Upper lobe of right lung (tissue), 1 donor: ENCODE results near the gene LTBP2. TPM values are rescaled to one million over a fixed set of nuclear protein-coding genes. Genes with fewer than 3 reads are reported as not detected.

Experiments
- ATAC-seq: fragments of 200-7000 bp; cut with Tn5 transposase; one replicate; pipeline ENCODE4 v1.9.1; 2020; ENCODE audit warnings: mild to moderate bottlenecking, moderate library complexity
- DNase-seq: peaks from one replicate; pipeline ENCODE4 v3.0.0-alpha.2; 2020
- H3K27ac ChIP-seq: fragments of 200-600 bp; one replicate; pipeline ENCODE4 v1.8.0; 2022
- H3K27me3 ChIP-seq: fragments of 200-600 bp; one replicate; pipeline ENCODE4 v1.8.0; 2022; ENCODE audit warnings: mild to moderate bottlenecking
- H3K36me3 ChIP-seq: fragments of 200-600 bp; one replicate; pipeline ENCODE4 v1.8.0; 2022
- H3K4me1 ChIP-seq: fragments of 200-600 bp; one replicate; pipeline ENCODE4 v1.8.0; 2022
- H3K4me3 ChIP-seq: fragments of 200-600 bp; one replicate; pipeline ENCODE4 v1.8.0; 2022; ENCODE audit warnings: mild to moderate bottlenecking
- H3K9me3 ChIP-seq: fragments of 200-600 bp; one replicate; pipeline ENCODE4 v1.8.0; 2022
- CTCF ChIP-seq: fragments of 200-600 bp; IDR thresholded peaks from one replicate; pipeline ENCODE4 v1.8.0; 2022; ENCODE audit warnings: antibody characterized with exemption
- intact Hi-C: fragments of 100-400 bp; cut with DNase I; formaldehyde crosslinking; loops from one replicate; pipeline ENCODE4 v1.11.0; 2022
- total RNA-seq: library from RNA; stranded (reverse); fragmentation: NEBNext Ultra II Directional; extraction: Animal tissue kit (Norgen Biotek cat#: 25700); gene quantifications from one replicate; pipeline ENCODE4 v1.2.1, GENCODE V29; 2021
- donor health status: DM: no; HTN: yes; CAD: no; lungs with severe emphysema.

Gene LTBP2
- total RNA-seq, 1 donor from 2014 or later = 117 TPM

GRCh38 chr14:74521756-74522155, 90.3 kb downstream of the LTBP2 start:
- Histone ChIP-seq H3K27ac (no peak overlapping the region), H3K9me3 (no peaks in the 10 kb centered on the region), H3K4me3 (no peak overlapping the region), H3K4me1 (peaks cover 7% of the 10 kb centered on the region), H3K27me3 (no peaks in the 10 kb centered on the region), H3K36me3 (no peaks in the 10 kb centered on the region)
- no peak for TF ChIP-seq CTCF
- intact Hi-C loops = no loop called here
- ATAC-seq (no peak), DNase-seq (no peak)

- ATAC-seq (no peak), DNase-seq (peak; percentile 54)
- TF ChIP-seq CTCF = no peak
- Histone ChIP-seq H3K36me3 (no peaks in the 10 kb centered on the region), H3K27me3 (no peaks in the 10 kb centered on the region), H3K27ac (no peak overlapping the region), H3K9me3 (no peaks in the 10 kb centered on the region), H3K4me3 (no peak overlapping the region), H3K4me1 (peaks cover 7% of the 10 kb centered on the region)
- intact Hi-C loops = no loop called here
Measured at GRCh38 chr14:74519316-74520074, 92.5 kb downstream of the LTBP2 start.

- DNase-seq = peak; percentile 34
- TF ChIP-seq CTCF = no peak
- Histone ChIP-seq H3K27ac (no peak overlapping the region), H3K4me3 (no peak overlapping the region), H3K27me3 (no peaks in the 10 kb centered on the region), H3K9me3 (no peaks in the 10 kb centered on the region), H3K4me1 (peaks cover 15% of the 10 kb centered on the region), H3K36me3 (no peaks in the 10 kb centered on the region)
- ATAC-seq = no peak
- intact Hi-C loops = no loop called here
Measured at GRCh38 chr14:74518221-74518620, 93.8 kb downstream of the LTBP2 start.

GRCh38 chr14:74517731-74518130, 94.3 kb downstream of the LTBP2 start:
- no peak overlapping the region for H3K27ac ChIP-seq
- H3K9me3 ChIP-seq = no peaks in the 10 kb centered on the region
- no peaks in the 10 kb centered on the region for H3K27me3 ChIP-seq
- ATAC-seq (no peak), DNase-seq (peak; percentile 27)
- TF ChIP-seq CTCF = no peak
- intact Hi-C loops = no loop called here
- no peaks in the 10 kb centered on the region for H3K36me3 ChIP-seq
- no peak overlapping the region for H3K4me3 ChIP-seq
- peaks cover 15% of the 10 kb centered on the region for H3K4me1 ChIP-seq

- TF ChIP-seq CTCF = no peak
- intact Hi-C loops = no loop called here
- Histone ChIP-seq H3K4me3 (no peak overlapping the region), H3K9me3 (no peaks in the 10 kb centered on the region), H3K27ac (no peak overlapping the region), H3K27me3 (no peaks in the 10 kb centered on the region), H3K36me3 (no peaks in the 10 kb centered on the region), H3K4me1 (peaks cover 15% of the 10 kb centered on the region)
- peak; percentile 59 for DNase-seq
- no peak for ATAC-seq
Measured at GRCh38 chr14:74516451-74517160, 95.4 kb downstream of the LTBP2 start.
